ENCODE measurements around the gene COL6A3. TPM values are rescaled to one million over a fixed set of nuclear protein-coding genes. Genes with fewer than 3 reads are reported as not detected.

The COL6A3 gene
- total RNA-seq, 2 donors from 2014 or later, result 26.9 to 86.9 TPM

DNA sequence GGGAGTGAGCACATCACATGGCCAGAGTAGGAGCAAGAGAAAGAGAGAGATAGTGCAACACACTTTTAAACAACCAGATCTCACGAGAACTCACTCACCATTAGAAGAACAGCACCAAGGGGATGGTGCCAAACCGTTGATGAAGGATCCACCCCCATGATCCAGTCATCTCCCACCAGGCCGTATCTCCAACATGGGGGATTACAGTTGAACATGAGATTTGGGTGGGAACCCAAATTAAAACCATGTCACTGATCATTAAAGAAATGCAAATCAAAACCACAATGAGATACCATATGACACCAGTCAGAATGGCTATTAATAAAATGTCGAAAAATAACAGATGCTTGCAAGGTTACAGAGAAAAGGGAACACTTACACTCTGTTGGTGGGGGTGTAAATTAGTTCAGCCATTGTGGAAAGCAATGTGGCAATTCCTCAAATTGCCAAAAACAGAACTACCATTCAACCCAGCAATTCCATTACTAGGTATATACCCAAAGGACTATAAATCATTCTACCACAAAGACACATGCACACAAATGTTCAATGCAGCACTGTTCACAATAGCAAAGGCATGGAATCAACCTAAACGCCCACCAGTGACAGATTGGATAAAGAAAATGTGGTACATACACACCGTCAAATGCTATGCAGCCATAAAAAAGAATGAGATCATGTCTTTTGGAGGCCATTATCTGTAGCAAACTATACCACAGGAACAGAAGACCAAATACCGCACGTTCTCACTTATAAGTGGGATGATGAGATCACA lies 137.1 kb downstream of the COL6A3 start:
- H3K9me3 ChIP-seq, result no peaks in the 10 kb centered on the region
- no peak overlapping the region for H3K27ac ChIP-seq
- WGBS, result 75% methylated on average over 8 of the region's 8 CpGs
- DNase-seq (ENCODE audit: low spot score), result no peak
- H3K4me1 ChIP-seq (replicated peaks), result no peaks in the 10 kb centered on the region
- H3K36me3 ChIP-seq, result no peaks in the 10 kb centered on the region
- intact Hi-C loops (cut with DNase I), result no loop called here
- H3K27me3 ChIP-seq (replicated peaks; ENCODE audit: insufficient read depth), result no peaks in the 10 kb centered on the region
- TF ChIP-seq, protein P1, sequence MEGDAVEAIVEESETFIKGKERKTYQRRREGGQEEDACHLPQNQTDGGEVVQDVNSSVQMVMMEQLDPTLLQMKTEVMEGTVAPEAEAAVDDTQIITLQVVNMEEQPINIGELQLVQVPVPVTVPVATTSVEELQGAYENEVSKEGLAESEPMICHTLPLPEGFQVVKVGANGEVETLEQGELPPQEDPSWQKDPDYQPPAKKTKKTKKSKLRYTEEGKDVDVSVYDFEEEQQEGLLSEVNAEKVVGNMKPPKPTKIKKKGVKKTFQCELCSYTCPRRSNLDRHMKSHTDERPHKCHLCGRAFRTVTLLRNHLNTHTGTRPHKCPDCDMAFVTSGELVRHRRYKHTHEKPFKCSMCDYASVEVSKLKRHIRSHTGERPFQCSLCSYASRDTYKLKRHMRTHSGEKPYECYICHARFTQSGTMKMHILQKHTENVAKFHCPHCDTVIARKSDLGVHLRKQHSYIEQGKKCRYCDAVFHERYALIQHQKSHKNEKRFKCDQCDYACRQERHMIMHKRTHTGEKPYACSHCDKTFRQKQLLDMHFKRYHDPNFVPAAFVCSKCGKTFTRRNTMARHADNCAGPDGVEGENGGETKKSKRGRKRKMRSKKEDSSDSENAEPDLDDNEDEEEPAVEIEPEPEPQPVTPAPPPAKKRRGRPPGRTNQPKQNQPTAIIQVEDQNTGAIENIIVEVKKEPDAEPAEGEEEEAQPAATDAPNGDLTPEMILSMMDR (IDR thresholded peaks at IDR 0.05), result no peak
- TF ChIP-seq POLR2AphosphoS5 (IDR thresholded peaks at IDR 0.05), result no peak
- TF ChIP-seq POLR2A (IDR thresholded peaks at IDR 0.05), result no peak
- H3K4me3 ChIP-seq, result no peak overlapping the region

Other genes starting within 250 kb of the COL6A3 start
- gene MLPH, start 73.1 kb upstream of the COL6A3 start, total RNA-seq, result 100 to 1,000 TPM; 371 to 393 TPM
- not detected for gene PRLH, start 152.4 kb upstream of the COL6A3 start, total RNA-seq
- 10 to 100 TPM; 12.6 to 13.6 TPM for gene RAB17, start 176.6 kb upstream of the COL6A3 start, total RNA-seq
- 10 to 100 TPM; 66.1 to 73.1 TPM for gene LRRFIP1, start 213.4 kb upstream of the COL6A3 start, total RNA-seq

Measured in prostate gland (tissue), 2 donors.